Measurements from ENCODE around the gene C11orf98.
"Not testable (repeated sequence)": the region's sequence is repeated elsewhere in the genome, so short reads cannot be mapped to it uniquely, and the experiment has no call there.

The C11orf98 gene

GRCh38 chr11:62664405-62665074 is 470 bp downstream of the C11orf98 start:
- DNase-seq (ENCODE audit: extremely low read depth, low read depth) = no peak
- TF ChIP-seq CTCF (IDR thresholded peaks at IDR 0.05; ENCODE audit: low read depth, low read length) = no peak

- TF ChIP-seq CTCF (IDR thresholded peaks at IDR 0.05; ENCODE audit: low read depth, low read length) = no peak
- no peak for DNase-seq (ENCODE audit: extremely low read depth, low read depth)
Observed at GRCh38 chr11:62656796-62657429, 8.1 kb downstream of the C11orf98 start.

- no peak for DNase-seq (ENCODE audit: extremely low read depth, low read depth)
- no peak for TF ChIP-seq CTCF (IDR thresholded peaks at IDR 0.05; ENCODE audit: low read depth, low read length)
Observed at GRCh38 chr11:62654297-62654696, 10.7 kb downstream of the C11orf98 start.

- no peak for DNase-seq (ENCODE audit: extremely low read depth, low read depth)
- TF ChIP-seq CTCF (IDR thresholded peaks at IDR 0.05; ENCODE audit: low read depth, low read length) = no peak
Observed at GRCh38 chr11:62652161-62653006, 12.6 kb downstream of the C11orf98 start.

GRCh38 chr11:62650283-62650682 is 14.7 kb downstream of the C11orf98 start:
- not testable (repeated sequence) for DNase-seq (ENCODE audit: extremely low read depth, low read depth)

- no peak for TF ChIP-seq CTCF (IDR thresholded peaks at IDR 0.05; ENCODE audit: low read depth, low read length)
- no peak for DNase-seq (ENCODE audit: extremely low read depth, low read depth)
Observed at GRCh38 chr11:62649486-62649885, 15.5 kb downstream of the C11orf98 start.

- no peak for TF ChIP-seq CTCF (IDR thresholded peaks at IDR 0.05; ENCODE audit: low read depth, low read length)
- DNase-seq (ENCODE audit: extremely low read depth, low read depth) = no peak
Observed at GRCh38 chr11:62648967-62649364, 16.0 kb downstream of the C11orf98 start.

Measured in AG09319 (cell line).